GM11168 (cell line): ENCODE data around the gene DGKD.

Experiments
- in situ Hi-C: fragments of 300-500 bp; cut with MboI; formaldehyde crosslinking; loops from one replicate; pipeline ENCODE4 v1.12.0; 2022; ENCODE audit warnings: low sequenced_read_pairs; ENCODE audit not compliant: unreplicated experiment

The DGKD gene

GRCh38 chr2:233422050-233422639 is 67.9 kb downstream of the DGKD start:
- in situ Hi-C loops = no loop called here

- in situ Hi-C loops = no loop called here
These were observed 68.6 kb downstream of the DGKD start for GRCh38 chr2:233422649-233423551.

- in situ Hi-C loops = no loop called here
These were observed 69.2 kb downstream of the DGKD start for GRCh38 chr2:233423552-233423860.

- in situ Hi-C loops = no loop called here
These were observed 70.1 kb downstream of the DGKD start for GRCh38 chr2:233424154-233424951.

GRCh38 chr2:233426619-233427342 is 72.5 kb downstream of the DGKD start:
- in situ Hi-C loops = no loop called here

- in situ Hi-C loops = no loop called here
These were observed 73.7 kb downstream of the DGKD start for GRCh38 chr2:233428008-233428407.

GRCh38 chr2:233428438-233428837 is 74.1 kb downstream of the DGKD start:
- in situ Hi-C loops = no loop called here

GRCh38 chr2:233429175-233429897 is 75.0 kb downstream of the DGKD start:
- in situ Hi-C loops = no loop called here

GRCh38 chr2:233430081-233430480 is 75.8 kb downstream of the DGKD start:
- in situ Hi-C loops = no loop called here

GRCh38 chr2:233430651-233431050 is 76.4 kb downstream of the DGKD start:
- in situ Hi-C loops = no loop called here

- in situ Hi-C loops = no loop called here
These were observed 78.7 kb downstream of the DGKD start for GRCh38 chr2:233433029-233433428.

GRCh38 chr2:233433794-233434193 is 79.5 kb downstream of the DGKD start:
- in situ Hi-C loops = no loop called here

GRCh38 chr2:233434666-233435330 is 80.5 kb downstream of the DGKD start:
- in situ Hi-C loops = no loop called here

GRCh38 chr2:233435436-233436190 is 81.3 kb downstream of the DGKD start:
- in situ Hi-C loops = no loop called here

- in situ Hi-C loops = no loop called here
These were observed 81.9 kb downstream of the DGKD start for GRCh38 chr2:233436191-233436581.

- in situ Hi-C loops = no loop called here
These were observed 82.6 kb downstream of the DGKD start for GRCh38 chr2:233436691-233437438.

GRCh38 chr2:233437439-233437955 is 83.2 kb downstream of the DGKD start:
- in situ Hi-C loops = no loop called here
